Fibroblast of villous mesenchyme (primary cell): ENCODE measurements around the gene PDIA2. TPM values are rescaled to one million over a fixed set of nuclear protein-coding genes. Genes with fewer than 3 reads are reported as not detected.

Source experiments
- DNase-seq: peaks from one replicate; pipeline ENCODE4 v3.0.0-alpha.2; 2010; ENCODE audit warnings: low read depth
- H3K4me3 ChIP-seq: 2 replicates; pipeline ENCODE4 v1.5.1; 2011; ENCODE audit warnings: low read depth, mild to moderate bottlenecking, low read length
- CTCF ChIP-seq: IDR thresholded peaks from 2 replicates; pipeline ENCODE4 v1.5.1; 2012; ENCODE audit warnings: low read depth, mild to moderate bottlenecking, low read length; ENCODE audit not compliant: insufficient read depth
- total RNA-seq: library from RNA; depleted of rRNA; stranded (reverse); fragments of >200 nt; gene quantifications from 2 replicates; pipeline ENCODE4 v1.2.3, GENCODE V29; 2012

PDIA2 gene
- total RNA-seq, 1 donor, result 0.43 TPM

- DNase-seq, result no peak
- no peak for TF ChIP-seq CTCF
- peak overlapping the region; percentile 54 for H3K4me3 ChIP-seq
These were observed 7.8 kb upstream of the PDIA2 start for GRCh38 chr16:275041-275641.

GRCh38 chr16:275786-276232 lies 7.2 kb upstream of the PDIA2 start, which contains the start of gene RGS11:
Gene RGS11 (minus strand): TSS chr16:275944. CDS start chr16:275911, 33 bp downstream.
- peak within 1 kb of the TSS; percentile 54 for H3K4me3 ChIP-seq
- TF ChIP-seq CTCF, result no peak
- no peak for DNase-seq

- H3K4me3 ChIP-seq, result no peak overlapping the region
- TF ChIP-seq CTCF, result no peak
- no peak for DNase-seq
These were observed 6.4 kb upstream of the PDIA2 start for GRCh38 chr16:276426-277077.

- DNase-seq, result peak; percentile 54
- H3K4me3 ChIP-seq, result no peak overlapping the region
- no peak for TF ChIP-seq CTCF
These were observed 4.0 kb upstream of the PDIA2 start for GRCh38 chr16:278863-279366.

GRCh38 chr16:279531-279930 lies 3.4 kb upstream of the PDIA2 start:
- TF ChIP-seq CTCF, result no peak
- no peak overlapping the region for H3K4me3 ChIP-seq
- DNase-seq, result no peak

GRCh38 chr16:280005-280460 lies 2.9 kb upstream of the PDIA2 start:
- H3K4me3 ChIP-seq, result no peak overlapping the region
- TF ChIP-seq CTCF, result no peak
- DNase-seq, result no peak

- H3K4me3 ChIP-seq, result peak within 1 kb of the TSS; percentile 33
- no peak for DNase-seq
These were observed 2.4 kb upstream of the PDIA2 start, which contains the start of gene ARHGDIG for GRCh38 chr16:280552-280951. Gene ARHGDIG (plus strand): TSS chr16:280591. CDS start chr16:280681, 90 bp downstream.

More at GRCh38 chr16:280552-280951, 2.4 kb upstream of the PDIA2 start, which contains the start of gene ARHGDIG:
- TF ChIP-seq CTCF, result no peak
